HG03045 (cell line): ENCODE measurements around the gene MAPKAPK3.

ENCODE experiments used
- ATAC-seq: cut with Tn5 transposase; IDR thresholded peaks from one replicate; pipeline ENCODE4 v1.9.1; 2021; ENCODE audit warnings: mild to moderate bottlenecking, moderate library complexity; ENCODE audit not compliant: unreplicated experiment

Gene MAPKAPK3

DNA sequence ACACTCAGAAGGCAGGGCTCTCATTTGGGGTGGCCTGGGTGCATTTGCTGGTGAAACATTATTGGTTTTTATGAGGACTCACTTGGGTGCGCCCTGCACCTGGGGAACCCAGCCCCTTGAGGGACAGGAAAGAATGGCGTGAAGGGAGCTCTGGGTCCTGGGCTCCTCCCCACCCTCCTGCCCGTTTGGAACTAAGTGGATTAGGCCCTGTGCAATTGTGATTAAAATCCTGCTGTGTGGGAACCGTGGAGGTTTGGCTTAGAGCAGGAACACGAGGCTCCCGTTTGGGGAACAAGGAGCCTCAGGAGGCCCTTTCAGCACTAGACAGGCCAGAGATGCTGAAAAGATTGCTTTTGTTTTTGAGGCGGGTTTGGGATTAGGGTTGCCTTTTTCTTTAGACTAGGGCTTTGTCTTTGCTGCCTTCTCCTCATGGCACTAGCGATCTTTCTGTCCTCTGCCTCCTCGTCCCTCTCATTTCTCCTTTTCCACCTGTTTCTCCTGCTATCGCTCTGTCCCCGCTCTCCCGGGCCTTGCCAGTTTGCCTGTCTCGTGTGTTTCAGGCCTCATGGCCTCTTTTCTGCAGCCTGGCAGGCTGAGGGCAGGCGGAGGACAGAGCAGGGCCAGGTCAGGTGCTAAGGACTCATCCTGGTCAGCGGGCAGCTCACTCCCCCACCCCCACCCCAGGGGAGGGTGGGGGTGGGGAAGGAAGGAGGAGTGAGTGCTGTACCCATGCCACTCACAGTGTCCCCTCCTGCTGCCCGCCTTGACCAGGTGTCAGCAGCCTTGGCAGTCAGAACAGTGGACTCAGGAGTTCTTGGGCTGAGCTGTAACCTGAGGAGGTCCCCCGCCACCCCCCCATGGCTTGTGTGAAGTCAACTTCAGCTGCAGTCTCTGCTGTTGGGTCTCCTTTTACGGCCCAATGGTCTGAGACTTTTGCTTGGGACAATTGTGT is 8.6 kb downstream of the MAPKAPK3 start:
- ATAC-seq = no peak

DNA sequence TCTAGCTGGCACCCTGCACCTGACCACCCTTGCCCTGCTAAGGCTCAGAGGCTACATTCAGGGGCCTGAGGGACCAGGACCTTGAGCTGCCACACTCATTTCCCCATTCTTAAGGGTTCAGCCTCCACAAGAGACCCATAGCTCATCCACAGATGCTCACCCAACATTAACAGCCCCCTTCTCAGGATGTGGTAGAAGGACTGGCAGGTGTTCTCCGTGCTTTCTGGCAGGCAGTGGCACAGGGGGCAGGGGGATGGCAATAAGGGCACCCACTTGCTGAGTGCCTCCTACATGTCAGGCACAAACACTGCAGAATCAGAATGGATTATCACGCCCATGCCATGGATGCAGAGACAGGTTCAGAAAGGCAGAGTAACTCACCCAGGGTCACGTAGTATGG is 9.4 kb downstream of the MAPKAPK3 start:
- ATAC-seq = no peak

DNA sequence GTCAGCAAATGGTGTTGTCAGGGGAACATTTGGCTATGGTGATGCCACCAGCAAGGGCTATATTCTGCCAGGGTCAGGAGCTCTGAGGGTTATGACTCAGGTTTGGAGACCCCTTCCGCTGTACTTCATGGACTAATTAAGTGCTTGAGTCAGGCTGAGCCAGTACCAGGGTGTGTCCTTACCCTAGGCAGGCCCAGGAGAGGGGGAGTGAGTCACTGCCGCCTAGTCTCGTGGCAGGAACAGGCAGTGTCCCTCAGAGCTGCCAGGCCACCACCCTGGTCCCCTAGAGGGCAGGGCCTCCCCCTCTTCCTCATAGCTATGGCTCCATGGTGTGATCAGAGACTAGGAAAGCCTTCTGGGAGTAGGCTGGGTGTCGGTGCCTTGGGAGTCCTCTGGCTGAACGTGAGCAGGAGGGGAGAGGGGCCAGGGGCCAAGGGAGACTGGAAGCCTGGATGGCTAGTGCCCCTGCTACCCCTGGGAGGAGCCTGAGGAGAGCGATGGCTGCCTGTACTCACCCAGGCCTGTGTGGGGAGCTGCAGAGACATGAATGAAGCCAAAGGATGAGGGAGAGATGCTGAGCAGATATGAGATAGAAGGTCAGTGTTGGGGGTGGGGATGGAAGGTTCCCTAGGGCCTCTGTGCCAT is 10.6 kb downstream of the MAPKAPK3 start:
- ATAC-seq = no peak

DNA sequence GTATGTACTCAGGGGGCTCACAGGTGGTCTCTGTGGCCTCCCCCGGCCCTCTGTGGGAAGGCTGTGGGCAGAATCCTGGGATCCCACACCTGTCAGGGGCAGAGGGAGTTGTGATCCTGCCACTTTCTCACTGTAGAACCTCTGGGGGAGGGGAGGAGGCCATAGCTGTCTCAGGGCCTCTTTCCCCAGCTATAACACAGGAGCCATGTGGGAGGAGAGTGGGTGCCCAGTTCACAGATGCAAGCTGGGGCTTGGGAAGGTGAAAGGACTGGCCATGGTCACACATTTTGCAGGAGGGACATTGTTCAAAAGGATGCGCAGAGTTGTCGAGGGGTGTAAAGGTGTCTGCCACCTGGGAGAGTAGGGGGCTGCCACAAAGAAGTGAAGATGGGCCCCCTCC is 11.7 kb downstream of the MAPKAPK3 start:
- ATAC-seq = no peak

DNA sequence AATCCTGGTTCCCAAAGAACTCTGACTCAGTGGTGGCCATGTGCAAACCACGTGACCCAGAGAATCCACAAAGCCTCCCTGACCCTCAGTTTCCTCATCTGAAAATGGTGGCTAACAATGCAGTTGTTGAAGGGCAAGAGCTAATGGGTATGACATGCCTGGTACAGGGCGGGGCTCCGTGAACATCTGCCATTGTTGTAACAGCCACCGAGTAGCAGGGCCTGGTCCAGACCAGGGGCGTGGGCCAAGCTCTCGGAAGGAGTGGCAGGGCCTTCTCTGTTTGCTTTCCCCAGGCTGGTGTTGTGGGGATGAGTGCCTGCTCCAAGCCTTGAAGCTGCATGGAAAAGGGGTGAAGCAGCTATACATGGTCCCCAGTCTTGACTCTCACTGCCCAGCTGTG is 13.4 kb downstream of the MAPKAPK3 start:
- no peak for ATAC-seq

DNA sequence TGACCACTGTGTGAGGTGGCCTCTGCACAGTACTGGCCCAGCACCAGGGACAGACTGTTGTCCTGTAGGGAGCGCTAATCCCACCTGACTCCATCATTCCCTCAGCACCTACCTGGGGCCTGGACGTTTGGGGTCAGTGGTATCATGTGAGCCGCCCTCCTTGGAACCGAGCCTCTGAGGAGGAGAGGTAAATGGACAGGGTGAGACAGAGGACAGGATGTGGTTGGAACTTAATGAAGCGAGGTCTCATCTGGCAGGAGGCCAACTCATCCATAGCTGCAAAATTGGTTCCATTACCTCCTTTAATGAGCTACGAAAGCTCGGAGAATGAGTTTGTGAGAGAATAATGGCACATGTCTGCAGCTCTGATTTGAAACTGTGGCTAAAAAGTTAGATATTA is 13.9 kb downstream of the MAPKAPK3 start:
- no peak for ATAC-seq

DNA sequence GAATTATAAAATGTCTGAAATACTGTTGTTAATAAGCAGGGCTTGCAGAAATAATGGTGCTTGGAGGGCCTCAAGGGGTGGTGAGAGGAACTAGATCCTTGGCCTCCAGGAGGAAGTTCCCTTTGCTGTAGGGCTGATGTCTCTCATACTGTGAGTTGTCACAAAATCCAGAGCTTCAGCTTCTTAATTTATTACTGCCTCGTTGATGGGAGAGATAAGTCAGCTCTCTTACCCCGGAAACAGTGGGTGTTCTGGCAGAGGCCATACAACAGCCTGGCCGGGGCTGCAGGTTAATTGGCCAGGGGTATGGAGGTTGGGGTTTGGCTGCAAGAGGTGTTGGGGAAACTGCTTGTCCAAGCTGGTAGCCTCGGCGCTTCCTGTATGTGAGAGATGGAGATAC is 15.5 kb downstream of the MAPKAPK3 start:
- no peak for ATAC-seq

DNA sequence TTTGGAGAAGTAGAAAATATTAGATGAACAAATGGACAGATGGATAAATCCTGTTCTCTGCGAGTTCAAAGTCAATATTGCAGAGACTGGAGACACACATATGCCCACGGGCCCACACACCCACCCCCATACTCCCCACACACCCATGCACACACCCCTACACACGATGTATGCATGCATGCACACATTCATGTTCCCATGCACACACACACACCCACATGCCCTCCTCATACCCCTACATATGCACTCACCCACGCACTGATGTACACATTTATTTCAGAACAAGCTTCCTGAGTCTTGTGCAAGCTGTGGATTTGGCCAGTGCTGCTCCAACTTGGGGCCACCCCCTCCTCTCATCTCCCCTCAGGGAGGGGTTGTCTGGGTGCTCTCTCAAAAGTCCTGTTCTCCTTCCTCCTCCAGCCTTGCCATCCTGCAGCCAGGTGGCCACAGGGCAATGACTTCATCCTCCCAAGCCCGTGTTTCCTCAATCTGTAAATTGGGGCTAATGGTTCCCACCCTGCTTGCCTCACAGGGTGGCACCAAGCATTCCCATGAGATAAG is 16.4 kb downstream of the MAPKAPK3 start:
- ATAC-seq = no peak

DNA sequence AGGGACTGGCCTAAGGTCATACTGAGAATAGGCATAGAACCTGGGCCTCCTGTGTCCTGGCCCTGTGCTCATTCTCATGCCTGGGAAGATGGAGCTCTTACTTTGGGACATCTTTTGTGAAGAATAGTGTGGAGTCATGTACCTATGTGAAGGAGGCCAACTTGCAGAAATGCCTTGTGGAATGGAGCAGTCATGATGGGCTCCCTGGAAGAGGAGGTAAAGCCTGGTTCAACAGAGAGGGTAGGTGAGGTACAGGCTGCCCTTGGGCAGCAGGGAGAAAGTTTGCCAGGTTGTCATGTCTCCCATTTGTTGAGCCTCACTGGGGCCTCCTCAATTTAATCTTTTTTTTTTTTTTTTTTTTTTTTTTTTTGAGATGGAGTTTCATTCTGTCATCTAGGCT is 18.1 kb downstream of the MAPKAPK3 start:
- no peak for ATAC-seq

DNA sequence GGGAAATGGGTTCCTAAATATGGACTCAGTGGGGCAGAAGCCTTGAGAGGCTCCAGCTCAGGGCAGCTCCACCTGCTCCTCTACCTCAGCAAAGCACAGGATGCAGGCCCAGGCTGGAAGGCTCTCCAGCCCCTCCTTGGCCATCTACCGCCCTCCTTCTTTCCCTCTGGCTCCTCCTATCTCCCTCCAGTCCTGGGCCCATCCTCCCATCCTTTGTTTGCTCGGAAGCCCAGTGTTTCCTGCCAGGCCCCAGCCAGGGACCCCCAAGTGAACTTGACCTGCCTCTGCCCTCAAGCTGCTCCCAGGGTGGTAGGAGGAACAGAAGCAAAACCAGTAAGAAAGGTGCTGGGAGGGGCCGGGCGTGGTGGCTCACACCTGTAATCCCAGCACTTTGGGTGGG is 20.1 kb downstream of the MAPKAPK3 start:
- ATAC-seq = no peak

DNA sequence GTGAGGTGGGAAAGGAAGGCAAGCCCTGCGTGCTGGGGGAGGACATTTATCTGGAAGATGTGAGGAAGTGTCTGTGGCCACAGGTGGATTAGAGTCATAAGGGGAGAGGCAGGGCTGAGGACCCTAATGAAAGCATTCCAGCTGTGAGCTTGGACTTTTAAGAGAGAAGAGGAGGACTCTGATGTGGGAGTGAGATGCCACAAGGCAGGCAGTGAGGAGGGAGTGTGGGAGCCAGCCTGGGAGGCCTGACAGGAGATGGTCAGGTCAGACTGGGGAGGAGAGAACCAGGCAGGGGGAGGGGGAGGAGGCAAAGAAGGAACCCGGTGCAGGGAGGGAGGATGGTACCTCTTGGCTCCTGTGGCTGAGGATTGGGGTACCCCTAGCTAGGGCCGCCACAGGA is 21.0 kb downstream of the MAPKAPK3 start:
- no peak for ATAC-seq

DNA sequence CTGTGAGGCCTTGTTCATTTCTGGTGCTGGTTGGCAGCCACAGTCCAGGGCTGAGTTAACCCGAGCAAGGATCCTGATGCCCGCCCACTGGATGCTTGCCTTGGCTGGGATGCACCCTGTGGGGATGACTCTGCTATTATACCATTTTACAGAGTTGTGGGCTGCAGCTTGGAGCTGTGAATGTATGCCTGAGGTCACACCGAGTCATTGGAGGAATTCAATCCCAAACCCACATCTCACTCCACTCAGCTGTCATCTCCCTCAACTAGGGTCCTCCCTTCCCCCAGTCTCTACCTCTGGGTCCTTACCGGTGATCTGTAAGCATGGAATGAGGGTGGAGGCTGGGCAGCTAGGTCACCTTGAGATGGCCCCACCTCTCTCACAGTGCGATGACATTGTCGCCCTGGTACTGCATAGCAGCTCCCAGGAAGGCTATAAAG is 22.1 kb downstream of the MAPKAPK3 start:
- ATAC-seq = no peak

DNA sequence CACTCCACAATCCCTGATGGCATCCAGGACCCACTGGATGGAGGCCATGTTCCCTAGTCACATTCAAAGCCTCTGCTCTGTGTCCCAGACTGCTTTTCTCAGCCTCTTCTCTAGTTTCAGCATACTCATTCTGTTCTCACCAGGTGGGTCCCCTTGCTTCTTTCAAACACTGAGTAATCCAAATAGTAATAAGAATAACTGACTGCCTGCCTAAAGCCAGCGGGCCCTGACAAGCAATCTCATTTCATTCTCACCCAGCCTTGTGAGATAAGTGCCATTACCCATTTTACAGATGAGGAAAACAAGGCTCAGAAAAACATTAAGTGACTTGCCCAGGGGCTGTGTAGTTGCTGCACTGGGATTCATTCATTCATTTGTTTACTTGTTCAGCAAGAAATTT is 25.4 kb downstream of the MAPKAPK3 start:
- no peak for ATAC-seq

DNA sequence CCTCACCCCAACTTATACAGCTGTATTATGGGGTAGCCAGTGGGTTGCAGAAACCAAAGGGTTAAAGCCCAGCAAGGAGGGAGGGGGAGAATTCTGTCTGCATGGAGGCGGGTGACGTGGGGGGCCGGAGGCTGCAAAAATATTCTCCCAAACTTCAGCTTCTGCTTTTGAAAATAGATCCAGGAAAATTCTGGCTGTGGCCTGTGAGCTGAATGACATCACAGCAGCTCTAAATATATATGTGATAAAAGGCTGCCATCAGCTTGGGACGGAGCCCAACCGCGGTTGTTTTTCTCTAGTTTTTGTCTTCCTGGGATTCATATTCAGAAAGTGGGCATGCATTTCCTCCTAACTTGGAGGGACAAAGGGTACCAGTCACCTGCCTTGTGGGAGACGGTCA is 27.6 kb downstream of the MAPKAPK3 start:
- ATAC-seq = no peak

DNA sequence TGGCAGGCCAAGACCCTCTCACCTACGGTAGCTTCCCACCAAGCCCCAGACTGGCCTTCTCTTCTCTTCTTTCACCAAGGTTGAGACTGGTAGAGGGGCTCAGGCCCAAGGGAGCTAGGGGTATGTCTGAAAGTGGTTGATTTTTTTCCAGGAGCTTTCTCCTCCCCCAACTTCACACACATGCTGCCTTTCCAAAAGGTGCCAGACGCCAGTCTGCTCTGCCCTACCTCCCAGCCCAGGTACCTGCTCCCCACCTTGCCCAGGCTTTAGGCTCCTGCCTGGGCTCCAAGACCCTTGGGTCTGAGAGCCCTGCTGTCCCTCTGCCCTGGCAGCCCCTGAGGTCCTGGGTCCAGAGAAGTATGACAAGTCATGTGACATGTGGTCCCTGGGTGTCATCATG is 28.4 kb downstream of the MAPKAPK3 start:
- ATAC-seq = no peak

DNA sequence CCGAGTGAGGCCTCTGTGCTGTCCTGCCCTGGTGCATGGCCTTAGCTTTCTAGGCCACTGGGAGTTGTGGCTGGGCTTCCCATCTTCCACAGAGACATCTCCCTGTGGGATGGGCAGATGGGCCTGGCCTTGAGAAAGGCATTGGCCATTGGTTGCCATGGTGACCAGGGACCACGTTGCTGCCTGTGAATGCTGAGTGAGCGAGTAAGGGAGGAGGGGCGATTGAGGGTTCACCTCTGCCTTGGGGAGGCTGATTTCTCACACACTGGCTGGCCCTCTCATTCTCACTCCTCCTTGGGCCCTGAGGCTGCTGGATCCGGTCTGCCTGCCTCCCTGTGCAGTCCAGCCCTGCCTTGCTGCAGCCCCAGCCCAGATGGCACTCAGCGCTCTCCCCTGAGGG is 31.4 kb downstream of the MAPKAPK3 start:
- ATAC-seq = no peak

DNA sequence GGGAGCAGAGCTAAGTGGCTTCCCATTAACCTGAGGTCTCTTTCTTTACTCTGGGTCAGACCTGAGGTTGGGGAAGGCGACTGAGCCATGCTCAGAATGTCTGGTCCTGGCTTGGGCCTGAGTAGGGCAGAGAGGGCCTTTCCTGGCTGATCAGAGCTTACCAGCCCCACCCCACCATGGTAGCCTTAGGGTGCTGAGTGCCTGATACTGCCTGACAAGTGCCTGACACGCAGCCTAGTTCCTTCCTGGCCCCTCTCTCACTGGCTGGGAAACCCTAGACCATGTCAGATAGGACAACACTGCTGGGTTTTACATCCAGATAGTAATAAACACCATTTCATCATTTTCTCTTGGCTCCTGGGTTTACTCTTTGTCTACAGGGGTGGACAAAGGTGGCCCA is 32.0 kb downstream of the MAPKAPK3 start:
- ATAC-seq = no peak

DNA sequence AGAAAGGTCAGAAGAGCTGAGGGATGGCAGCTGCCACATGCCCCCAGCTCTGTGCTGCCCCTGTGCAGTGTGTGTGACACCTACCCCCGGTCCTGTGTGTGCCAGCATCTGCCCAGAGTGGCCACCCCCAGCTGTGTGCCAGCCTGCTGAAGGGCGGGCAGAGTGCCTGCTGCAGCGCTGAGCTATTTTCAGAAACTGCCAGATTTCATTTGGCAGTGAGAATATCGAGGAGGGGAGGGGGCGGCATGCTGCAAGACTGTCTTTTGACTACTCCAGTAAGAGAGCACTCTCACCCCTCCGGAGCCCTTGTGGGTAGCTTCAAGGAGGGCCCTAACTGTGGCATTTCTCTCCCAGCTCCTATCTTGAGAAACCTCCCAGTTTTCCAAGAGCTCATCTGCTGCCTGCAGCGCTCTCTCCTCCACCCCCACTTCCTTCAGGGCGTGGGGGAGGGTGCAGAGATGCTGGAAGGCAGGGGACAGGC is 32.5 kb downstream of the MAPKAPK3 start:
- no peak for ATAC-seq

DNA sequence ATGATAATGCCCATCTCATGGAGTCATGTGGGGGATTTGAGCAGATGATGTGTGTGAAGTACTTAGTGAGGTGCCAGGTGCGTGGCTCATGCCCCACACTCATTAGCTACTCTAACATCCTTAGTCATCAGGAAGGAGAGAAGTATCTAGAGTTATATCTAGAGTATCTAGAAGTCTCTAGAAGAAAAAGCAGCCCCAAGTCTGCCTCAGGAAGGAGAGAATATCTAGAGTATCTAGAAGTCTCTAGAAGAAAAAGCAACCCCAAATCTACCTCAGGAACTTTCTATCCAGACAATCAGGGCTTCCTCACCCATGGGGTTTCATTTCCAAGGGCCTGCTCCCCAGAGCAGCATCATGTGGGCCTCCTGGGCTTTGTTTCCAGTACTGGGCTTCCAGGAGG is 33.1 kb downstream of the MAPKAPK3 start:
- ATAC-seq = no peak

DNA sequence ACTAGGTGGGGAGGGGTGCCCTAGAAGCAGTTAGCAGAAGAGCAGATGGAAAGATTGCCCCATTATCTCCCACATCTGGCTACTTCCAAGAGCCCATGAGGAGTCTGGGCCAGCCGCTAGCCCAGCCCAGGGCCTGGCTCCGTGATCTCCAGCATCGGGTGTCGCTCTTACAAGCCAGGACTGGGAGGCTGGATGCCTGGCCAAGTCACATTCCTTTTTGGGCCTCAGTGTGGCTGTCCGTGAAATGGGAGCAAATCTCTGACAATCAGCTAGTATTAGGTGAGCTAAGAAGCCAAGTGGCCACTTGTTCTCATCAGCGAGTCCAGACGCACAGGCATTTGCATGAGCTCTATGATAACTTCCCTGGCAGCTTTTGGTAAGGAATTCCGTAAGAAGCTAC is 34.5 kb downstream of the MAPKAPK3 start:
- ATAC-seq = no peak

DNA sequence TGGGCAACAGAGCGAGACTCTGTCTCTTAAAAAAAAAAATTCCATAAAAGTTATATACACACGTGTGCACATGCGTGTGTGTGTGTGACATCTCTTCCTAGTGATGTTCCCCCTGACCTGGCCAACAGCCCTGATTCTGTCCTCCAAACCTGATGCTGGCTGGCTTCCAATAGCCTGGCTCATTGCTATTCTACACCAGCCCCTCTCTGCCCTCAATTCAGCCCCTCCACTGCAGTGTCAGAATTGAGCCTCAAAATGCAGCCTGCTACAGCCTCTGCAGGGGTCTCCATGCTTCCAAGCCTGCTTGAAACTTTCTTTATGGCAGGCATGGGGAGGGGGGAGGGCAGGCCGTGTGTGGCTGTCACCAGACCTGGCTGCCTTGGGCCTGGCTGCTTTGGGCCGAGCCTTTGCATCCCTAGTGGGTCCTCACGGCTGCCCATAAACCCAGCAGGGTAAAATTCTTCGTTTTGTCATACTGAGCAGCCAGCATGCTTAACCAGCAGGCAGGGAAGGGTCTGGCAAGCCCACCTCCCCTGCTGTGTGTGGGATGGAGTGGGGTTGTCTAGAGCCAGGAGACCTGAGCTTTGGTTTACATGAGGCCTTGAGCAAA is 35.1 kb downstream of the MAPKAPK3 start:
- no peak for ATAC-seq
